ENCODE results near the gene TRIML1.

- TF ChIP-seq POLR2A (IDR thresholded peaks at IDR 0.05) (no peak), CTCF (IDR thresholded peaks at IDR 0.05) (no peak), EP300 (IDR thresholded peaks at IDR 0.05) (no peak)
Measured at GRCh38 chr4:188109157-188109755, 30.0 kb upstream of the TRIML1 start, which contains the start of gene TRIML2.

All from ovary (tissue), 3 donors.